Measurements from ENCODE around the gene ARHGEF9. TPM values are rescaled to one million over a fixed set of nuclear protein-coding genes. Genes with fewer than 3 reads are reported as not detected.

ARHGEF9 gene
- polyA plus RNA-seq, 1 donor (not counting 4 experiments of a cell fraction or from before 2014, with no cell fraction given), result 16.0 TPM

GRCh38 chrX:63751481-63751880 lies 33.5 kb downstream of the ARHGEF9 start:
- no peaks in the 10 kb centered on the region for H3K27me3 ChIP-seq (ENCODE audit: control insufficient read depth, extremely low read depth, insufficient read depth, low read length)
- no peak overlapping the region for H3K9ac ChIP-seq (ENCODE audit: control insufficient read depth, extremely low read depth, insufficient read depth, low read length)
- H2AFZ ChIP-seq (ENCODE audit: control insufficient read depth, low read length), result no peak overlapping the region
- dilution Hi-C loops (cut with MboI; ENCODE audit: extremely low pct_ligation_motif_present, low sequenced_read_pairs), result no loop called here
- H3K79me2 ChIP-seq (ENCODE audit: control insufficient read depth, insufficient read depth, low read length), result peaks cover 11% of the 10 kb centered on the region
- H3K9me3 ChIP-seq (ENCODE audit: control insufficient read depth, low read depth, low read length), result no peaks in the 10 kb centered on the region
- FAIRE-seq, result peak; percentile 70
- peaks cover 23% of the 10 kb centered on the region for H3K4me1 ChIP-seq (ENCODE audit: control insufficient read depth, extremely low read depth, insufficient read depth, low read length)
- no peaks in the 10 kb centered on the region for H4K20me1 ChIP-seq (ENCODE audit: control insufficient read depth, extremely low read depth, insufficient read depth, low read length)
- TF ChIP-seq, protein P1, sequence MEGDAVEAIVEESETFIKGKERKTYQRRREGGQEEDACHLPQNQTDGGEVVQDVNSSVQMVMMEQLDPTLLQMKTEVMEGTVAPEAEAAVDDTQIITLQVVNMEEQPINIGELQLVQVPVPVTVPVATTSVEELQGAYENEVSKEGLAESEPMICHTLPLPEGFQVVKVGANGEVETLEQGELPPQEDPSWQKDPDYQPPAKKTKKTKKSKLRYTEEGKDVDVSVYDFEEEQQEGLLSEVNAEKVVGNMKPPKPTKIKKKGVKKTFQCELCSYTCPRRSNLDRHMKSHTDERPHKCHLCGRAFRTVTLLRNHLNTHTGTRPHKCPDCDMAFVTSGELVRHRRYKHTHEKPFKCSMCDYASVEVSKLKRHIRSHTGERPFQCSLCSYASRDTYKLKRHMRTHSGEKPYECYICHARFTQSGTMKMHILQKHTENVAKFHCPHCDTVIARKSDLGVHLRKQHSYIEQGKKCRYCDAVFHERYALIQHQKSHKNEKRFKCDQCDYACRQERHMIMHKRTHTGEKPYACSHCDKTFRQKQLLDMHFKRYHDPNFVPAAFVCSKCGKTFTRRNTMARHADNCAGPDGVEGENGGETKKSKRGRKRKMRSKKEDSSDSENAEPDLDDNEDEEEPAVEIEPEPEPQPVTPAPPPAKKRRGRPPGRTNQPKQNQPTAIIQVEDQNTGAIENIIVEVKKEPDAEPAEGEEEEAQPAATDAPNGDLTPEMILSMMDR (optimal IDR thresholded peaks at IDR 0.05 in 1 of 3, IDR thresholded peaks at IDR 0.05 in 1 of 3, conservative IDR thresholded peaks at IDR 0.05 in 1 of 3; ENCODE audit: extremely low read depth in 1 of 3, insufficient read depth in 2 of 3, low read length in 3 of 3), result peak in 1 of 3 experiments; percentile 12
- TF ChIP-seq EZH2 (IDR thresholded peaks at IDR 0.05; ENCODE audit: low read length), result no peak
- no peaks in the 10 kb centered on the region for H3K9me1 ChIP-seq (ENCODE audit: control insufficient read depth, extremely low read depth, insufficient read depth, low read length)
- H3K27ac ChIP-seq (ENCODE audit: control insufficient read depth, insufficient read depth, low read length), result no peak overlapping the region
- DNase-seq (ENCODE audit: low read depth, low spot score), result peak; percentile 38
- no peaks in the 10 kb centered on the region for H3K36me3 ChIP-seq (ENCODE audit: control insufficient read depth in 2 of 2, extremely low read depth in 1 of 2, insufficient read depth in 2 of 2, low read length in 2 of 2)
- H3K4me3 ChIP-seq (ENCODE audit: control insufficient read depth in 2 of 3, extremely low read depth in 1 of 3, insufficient read depth in 2 of 3, low read depth in 1 of 3, low read length in 3 of 3), result no peak overlapping the region
- no peak overlapping the region for H3K4me2 ChIP-seq (ENCODE audit: control insufficient read depth, extremely low read depth, insufficient read depth, low read depth, low read length)

- H3K4me1 ChIP-seq (ENCODE audit: control insufficient read depth, extremely low read depth, insufficient read depth, low read length), result peaks cover 23% of the 10 kb centered on the region
- no peak for TF ChIP-seq EZH2 (IDR thresholded peaks at IDR 0.05; ENCODE audit: low read length)
- TF ChIP-seq, protein P1 (optimal IDR thresholded peaks at IDR 0.05 in 1 of 3, IDR thresholded peaks at IDR 0.05 in 1 of 3, conservative IDR thresholded peaks at IDR 0.05 in 1 of 3; ENCODE audit: extremely low read depth in 1 of 3, insufficient read depth in 2 of 3, low read length in 3 of 3), result no peak
- no peak overlapping the region for H3K4me3 ChIP-seq (ENCODE audit: control insufficient read depth in 2 of 3, extremely low read depth in 1 of 3, insufficient read depth in 2 of 3, low read depth in 1 of 3, low read length in 3 of 3)
- H3K79me2 ChIP-seq (ENCODE audit: control insufficient read depth, insufficient read depth, low read length), result peaks cover 13% of the 10 kb centered on the region
- no peaks in the 10 kb centered on the region for H3K9me1 ChIP-seq (ENCODE audit: control insufficient read depth, extremely low read depth, insufficient read depth, low read length)
- no peak for DNase-seq (ENCODE audit: low read depth, low spot score)
- no peak overlapping the region for H3K27ac ChIP-seq (ENCODE audit: control insufficient read depth, insufficient read depth, low read length)
- no peak overlapping the region for H3K4me2 ChIP-seq (ENCODE audit: control insufficient read depth, extremely low read depth, insufficient read depth, low read depth, low read length)
- no peak for FAIRE-seq
- no peak overlapping the region for H2AFZ ChIP-seq (ENCODE audit: control insufficient read depth, low read length)
- no peak overlapping the region for H3K9ac ChIP-seq (ENCODE audit: control insufficient read depth, extremely low read depth, insufficient read depth, low read length)
- no peaks in the 10 kb centered on the region for H3K36me3 ChIP-seq (ENCODE audit: control insufficient read depth in 2 of 2, extremely low read depth in 1 of 2, insufficient read depth in 2 of 2, low read length in 2 of 2)
- H3K27me3 ChIP-seq (ENCODE audit: control insufficient read depth, extremely low read depth, insufficient read depth, low read length), result no peaks in the 10 kb centered on the region
- no peaks in the 10 kb centered on the region for H4K20me1 ChIP-seq (ENCODE audit: control insufficient read depth, extremely low read depth, insufficient read depth, low read length)
- dilution Hi-C loops (cut with MboI; ENCODE audit: extremely low pct_ligation_motif_present, low sequenced_read_pairs), result no loop called here
- no peaks in the 10 kb centered on the region for H3K9me3 ChIP-seq (ENCODE audit: control insufficient read depth, low read depth, low read length)
Observed at GRCh38 chrX:63750811-63751210, 34.2 kb downstream of the ARHGEF9 start.

Measured in keratinocyte (primary cell).